ENCODE results near the gene RPL35.

- TF ChIP-seq EZH2 (IDR thresholded peaks at IDR 0.05) (no peak), POLR2AphosphoS5 (IDR thresholded peaks at IDR 0.05; ENCODE audit: borderline replicate concordance, low read depth, low read length) (no peak), FOXP2 (optimal IDR thresholded peaks at IDR 0.05; ENCODE audit: control extremely low read depth, extremely low read length, insufficient read depth) (no peak)
These were observed 33.0 kb upstream of the RPL35 start for GRCh38 chr9:124894741-124895170.
